Forelimb muscle (tissue), 1 donor: Measurements from ENCODE around the gene MSRB3. TPM values are rescaled to one million over a fixed set of nuclear protein-coding genes. Genes with fewer than 3 reads are reported as not detected.

Experiments used
- DNase-seq: peaks from one replicate; pipeline ENCODE4 v3.0.0-alpha.2; 2013; ENCODE audit warnings: low read depth
- polyA plus RNA-seq: library from polyadenylated mRNA; unstranded; fragments of 120-200 nt; gene quantifications from one replicate; pipeline ENCODE4 v1.2.1, GENCODE V29; 2013; ENCODE audit not compliant: insufficient read length

MSRB3 gene
- polyA plus RNA-seq, 1 donor = 48.6 TPM

DNA sequence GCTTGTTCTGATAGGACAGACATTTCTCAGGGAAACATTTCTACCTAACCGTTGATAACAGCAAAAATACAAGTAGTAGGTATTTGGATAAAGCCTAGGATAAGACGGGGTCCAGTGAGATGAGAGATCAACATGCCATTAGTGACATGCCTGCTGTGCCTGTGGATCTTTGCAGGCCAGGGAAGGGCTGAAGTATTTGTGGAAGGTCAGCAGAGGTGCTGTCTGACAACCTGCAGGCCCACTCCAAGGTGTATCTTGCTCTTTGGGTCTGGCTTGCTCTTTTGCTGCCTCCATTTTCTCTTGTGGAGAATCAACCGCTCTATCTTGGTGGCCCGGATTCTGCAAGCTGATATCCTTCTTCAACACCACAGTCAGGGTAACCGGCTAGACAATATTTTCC is 46.7 kb downstream of the MSRB3 start:
- DNase-seq = no peak

- no peak for DNase-seq
Measured at GRCh38 chr12:65326616-65327015, 48.1 kb downstream of the MSRB3 start.

DNA sequence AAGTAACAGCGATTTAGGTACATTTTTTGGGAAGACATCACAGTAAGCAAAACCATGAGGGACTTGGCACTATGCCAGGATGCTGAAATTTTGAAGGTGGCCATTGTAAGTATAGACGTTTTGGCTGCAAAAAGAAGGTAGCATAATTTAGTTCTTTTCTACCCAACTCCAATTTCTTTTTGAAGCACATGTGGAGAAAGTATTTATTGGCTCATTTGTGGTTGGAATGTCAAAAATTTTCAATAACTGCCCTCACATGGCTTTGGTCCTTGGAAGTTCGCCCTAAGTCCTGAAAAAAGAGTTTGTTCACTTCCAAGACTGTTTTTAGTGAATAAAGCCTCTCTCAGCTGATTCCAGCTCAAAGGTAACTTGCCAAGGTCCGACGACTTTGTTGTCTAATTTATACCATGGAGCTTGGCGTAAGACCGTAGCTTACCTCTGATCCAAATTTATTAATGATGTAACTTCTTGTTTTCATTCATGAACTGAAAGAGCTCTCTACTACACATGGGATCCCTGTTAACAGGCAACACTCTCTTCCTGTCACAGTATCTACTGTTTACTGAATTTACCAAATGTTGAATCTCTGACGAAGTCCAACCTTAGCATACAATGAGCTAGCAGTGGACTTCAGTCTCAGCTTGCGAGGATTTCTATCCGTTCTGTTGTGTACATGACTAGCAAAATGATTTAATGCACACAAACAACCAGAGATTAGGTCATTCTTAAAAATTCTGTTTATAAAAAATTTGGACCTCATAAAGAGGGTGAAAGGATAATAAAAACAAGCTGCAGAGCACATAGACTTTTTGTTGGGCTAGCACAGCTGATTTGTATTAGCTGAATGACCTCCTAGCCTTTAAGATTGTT is 49.0 kb downstream of the MSRB3 start:
- peak; percentile 64 for DNase-seq

DNA sequence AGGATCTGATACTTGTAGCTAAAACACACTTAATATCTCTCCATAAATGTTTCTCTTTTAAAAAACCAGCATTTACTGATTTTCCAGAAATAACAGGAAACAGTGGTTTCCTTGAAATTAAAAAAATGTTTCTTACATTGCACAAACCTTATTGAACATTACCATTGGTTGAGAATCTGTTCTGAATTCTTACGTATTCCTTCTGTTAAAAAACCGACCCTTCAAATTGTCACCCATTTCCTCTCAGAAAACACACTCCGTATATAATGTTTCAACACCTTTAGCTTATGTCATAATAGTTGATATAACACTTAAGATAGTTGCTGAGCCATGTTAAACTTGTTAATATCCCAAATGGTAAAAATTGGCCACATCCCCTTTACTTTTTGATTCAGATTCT is 51.2 kb downstream of the MSRB3 start:
- DNase-seq = no peak

DNA sequence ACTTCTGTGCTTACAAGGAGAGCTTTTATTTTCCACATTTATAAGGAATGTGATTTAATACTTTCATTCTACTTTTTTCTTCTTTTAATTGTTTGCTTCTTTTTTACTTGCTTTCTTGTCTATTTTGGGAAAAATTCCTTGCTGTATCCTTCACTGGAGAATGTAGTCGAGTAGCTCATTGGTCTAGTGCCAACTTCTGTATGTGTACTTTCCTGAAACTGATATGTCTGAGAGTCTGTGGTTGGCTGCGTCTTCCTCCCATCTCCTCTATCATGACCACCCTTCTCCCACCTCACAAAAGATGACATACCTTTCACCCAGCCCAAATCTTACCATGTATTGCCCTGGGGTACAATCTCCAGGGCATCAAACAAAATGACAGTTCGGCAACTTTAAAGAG is 51.8 kb downstream of the MSRB3 start:
- DNase-seq = no peak

GRCh38 chr12:65331456-65331855 is 53.0 kb downstream of the MSRB3 start:
- no peak for DNase-seq

- no peak for DNase-seq
Measured at GRCh38 chr12:65333649-65334048, 55.2 kb downstream of the MSRB3 start.

DNA sequence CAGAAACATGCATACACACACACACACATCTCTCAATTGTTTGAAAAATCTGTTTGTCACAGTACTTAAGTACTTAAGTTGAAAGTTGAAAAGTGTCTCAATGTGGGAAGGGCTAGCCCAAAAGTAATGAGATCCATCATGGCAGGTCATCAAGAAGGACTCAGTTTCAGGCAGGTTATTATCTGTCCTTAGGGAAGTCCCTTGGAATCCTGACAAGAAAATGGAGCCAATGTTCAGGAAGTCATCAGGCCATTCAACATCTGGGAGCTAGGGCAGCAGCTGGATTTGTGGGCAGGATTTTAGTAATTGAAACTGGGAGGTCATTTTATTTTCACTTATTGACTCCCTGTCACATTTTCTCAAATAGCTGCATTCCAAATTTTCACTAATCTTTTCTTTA is 56.0 kb downstream of the MSRB3 start:
- no peak for DNase-seq

DNA sequence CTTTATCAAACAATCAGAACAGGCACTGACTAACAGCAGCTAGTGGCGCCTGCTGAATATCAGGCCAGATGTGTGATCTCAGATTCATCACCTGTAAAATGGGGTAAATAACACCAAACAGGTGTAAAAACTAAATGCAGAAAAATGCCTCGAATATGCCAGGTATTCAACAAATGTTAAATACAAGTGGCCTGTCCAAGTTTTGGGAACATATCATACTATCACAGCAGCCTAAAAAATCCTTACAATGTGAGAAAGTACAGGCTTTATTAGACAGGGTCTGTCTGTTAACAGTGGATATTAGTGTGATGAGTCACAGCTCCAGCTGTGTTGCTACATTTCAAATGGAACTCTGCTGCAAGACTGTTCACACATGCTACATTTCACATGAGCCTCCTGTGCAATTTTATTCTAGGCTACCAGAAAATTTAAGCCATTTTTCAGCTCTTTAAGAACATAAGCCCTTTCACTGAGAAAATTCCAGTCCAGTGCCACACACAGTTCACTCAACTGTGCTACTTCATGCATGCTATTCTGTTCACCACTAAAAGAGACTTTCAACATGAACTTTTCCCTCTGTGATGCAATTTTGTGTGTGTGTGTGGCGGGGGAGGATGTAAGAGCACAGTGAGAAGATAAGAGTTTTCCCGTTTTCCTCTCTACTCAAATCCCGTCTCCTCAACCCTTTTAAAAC is 56.7 kb downstream of the MSRB3 start:
- DNase-seq = no peak

DNA sequence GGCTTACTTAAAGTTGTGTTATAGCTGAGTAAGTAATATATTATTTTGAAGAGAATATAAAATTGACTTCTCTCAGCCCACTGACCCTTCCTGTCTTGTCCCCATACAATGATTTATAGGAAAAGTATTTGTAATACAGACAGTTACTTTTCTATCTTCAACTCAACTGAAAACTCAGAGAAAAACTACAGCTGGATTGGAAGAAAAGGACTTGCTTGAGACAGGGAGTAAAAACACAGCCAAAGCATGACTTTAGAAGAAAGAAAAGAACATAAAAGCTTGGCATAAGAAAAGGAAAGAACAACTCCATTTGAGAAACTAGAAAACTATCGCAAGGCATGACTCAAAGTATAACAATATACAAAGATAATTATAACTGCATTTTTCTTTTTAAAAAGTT is 57.5 kb downstream of the MSRB3 start:
- DNase-seq = no peak

GRCh38 chr12:65339161-65339560 is 60.7 kb downstream of the MSRB3 start:
- DNase-seq = no peak

GRCh38 chr12:65343230-65343629 is 64.7 kb downstream of the MSRB3 start:
- no peak for DNase-seq

- no peak for DNase-seq
Measured at GRCh38 chr12:65343801-65344200, 65.3 kb downstream of the MSRB3 start.

DNA sequence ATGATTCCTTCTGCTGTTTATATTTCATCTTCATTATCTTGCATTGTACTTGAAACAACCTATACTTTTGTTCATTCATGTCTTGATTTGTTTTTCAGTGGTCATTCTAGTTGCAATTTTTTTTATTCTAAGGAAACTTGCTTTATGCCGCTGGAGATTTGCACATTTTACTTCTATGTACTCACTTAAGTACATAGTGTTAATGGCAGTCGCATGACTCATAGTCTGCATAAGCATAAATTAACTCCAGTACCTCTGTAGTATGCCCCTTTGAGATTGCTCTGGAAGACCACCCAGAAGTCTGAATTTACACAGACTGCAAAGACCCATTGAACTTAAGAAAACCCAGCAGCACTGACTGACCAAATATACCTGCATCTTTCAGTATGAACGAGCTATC is 77.0 kb downstream of the MSRB3 start:
- no peak for DNase-seq

GRCh38 chr12:65362234-65363031 is 84.0 kb downstream of the MSRB3 start:
- no peak for DNase-seq

- DNase-seq = no peak
Measured at GRCh38 chr12:65364046-65364445, 85.6 kb downstream of the MSRB3 start.

GRCh38 chr12:65367396-65367795 is 88.9 kb downstream of the MSRB3 start:
- no peak for DNase-seq

DNA sequence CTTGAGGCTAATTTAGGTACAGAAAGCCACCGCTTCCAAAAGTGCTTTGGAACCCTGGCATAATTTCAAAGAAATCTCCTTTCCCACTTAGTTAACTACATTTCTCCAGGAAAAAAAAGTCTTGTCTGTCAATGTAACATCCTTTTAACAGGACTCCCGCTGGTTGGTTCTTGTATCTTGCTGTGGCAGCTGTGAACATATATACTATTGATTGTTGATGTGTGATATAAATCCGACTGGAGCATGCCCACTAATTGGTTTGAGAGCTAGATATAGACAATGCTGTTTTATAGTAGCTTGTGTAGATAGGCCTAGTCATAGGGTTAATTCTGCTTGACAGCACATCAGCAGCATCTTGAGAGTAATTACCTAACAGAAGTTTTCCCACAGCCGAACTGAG is 89.6 kb downstream of the MSRB3 start:
- DNase-seq = no peak

- no peak for DNase-seq
Measured at GRCh38 chr12:65372574-65372973, 94.1 kb downstream of the MSRB3 start.

DNA sequence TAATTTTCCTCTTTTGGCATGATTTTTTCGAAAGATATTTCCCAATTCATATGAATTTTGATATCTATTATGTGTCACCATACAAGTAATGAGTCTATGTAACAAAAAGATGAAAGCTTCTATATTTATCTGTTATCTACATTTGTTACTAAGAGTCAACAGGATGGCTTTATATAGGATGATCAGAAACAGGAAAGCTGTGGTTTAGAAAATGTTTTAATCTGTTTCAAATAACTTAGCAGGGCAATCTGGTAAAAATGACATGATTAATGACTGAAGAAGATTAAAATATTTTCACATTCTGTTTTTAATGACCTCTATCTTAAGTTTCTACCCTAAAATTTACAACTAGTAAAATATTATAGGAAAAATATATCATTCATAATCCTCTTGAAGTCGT is 105.8 kb downstream of the MSRB3 start:
- no peak for DNase-seq

DNA sequence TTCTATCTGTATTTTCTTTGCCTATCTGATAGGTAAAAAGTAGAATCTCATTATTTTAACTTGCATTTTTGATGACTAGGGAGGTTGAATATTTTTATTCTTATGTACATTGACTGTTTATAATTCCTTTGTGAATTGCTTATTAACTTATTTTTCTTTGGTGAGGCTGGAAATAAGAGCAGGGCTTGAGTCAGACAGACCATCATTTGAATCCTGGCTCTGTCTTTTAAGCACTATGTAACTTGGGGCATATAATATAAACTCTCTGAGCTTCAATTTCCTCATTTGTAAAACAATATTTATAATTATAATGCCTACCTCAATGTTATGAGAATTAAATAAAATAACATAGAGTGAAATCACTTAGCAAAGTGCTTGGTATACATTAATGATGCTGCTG is 108.9 kb downstream of the MSRB3 start:
- DNase-seq = no peak

DNA sequence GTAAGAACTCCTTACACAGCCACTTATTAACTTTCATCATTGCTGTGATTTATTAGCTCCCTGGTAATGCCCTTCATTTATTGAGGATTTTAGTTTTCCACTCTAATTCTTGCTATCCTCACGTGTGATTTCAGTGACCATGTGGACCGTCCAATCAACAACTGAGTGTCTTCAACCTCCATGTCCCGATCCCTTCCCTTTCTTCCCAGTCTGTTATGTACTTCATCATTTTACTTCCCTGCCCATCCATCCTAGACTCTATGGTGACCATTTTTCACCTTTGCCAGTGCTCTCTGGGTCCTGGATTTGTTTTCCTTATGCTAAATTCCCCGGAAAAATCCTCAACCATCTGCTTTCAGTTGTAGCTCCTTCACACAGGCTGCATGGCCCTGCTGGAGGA is 111.0 kb downstream of the MSRB3 start:
- no peak for DNase-seq
